CD14-positive monocyte (primary cell): ENCODE measurements around the gene PPP1R1B. TPM values are rescaled to one million over a fixed set of nuclear protein-coding genes. Genes with fewer than 3 reads are reported as not detected.
A peak's percentile ranks its signal among the peaks of the same experiment; 100 is the strongest.

Experiments used
- DNase-seq, 3 donors: peaks; one replicate each; pipeline ENCODE4 v3.0.0-alpha.2; 2011 to 2022
- H2AFZ ChIP-seq: 2 replicates; pipeline ENCODE4 v1.6.0; 2012; ENCODE audit warnings: mild to moderate bottlenecking, low read depth, low read length, inconsistent platforms; ENCODE audit not compliant: insufficient read depth, poor library complexity, severe bottlenecking
- H3K27ac ChIP-seq, 2 donors: 1 replicate in 1 of 2; 2 replicates in 1 of 2; pipeline ENCODE4 v1.5.1; 2012 to 2013; ENCODE audit warnings: low read length in 2 of 2, control low read depth in 1 of 2, inconsistent platforms in 1 of 2, low read depth in 1 of 2, mild to moderate bottlenecking in 1 of 2
- H3K27me3 ChIP-seq, 2 donors: one replicate each; pipeline versions ENCODE4 v1.6.0 to v1.6.1; 2011 to 2013; ENCODE audit warnings: low read length in 2 of 2; ENCODE audit not compliant: control insufficient read depth in 2 of 2, insufficient read depth in 2 of 2
- H3K36me3 ChIP-seq, 2 donors: replicated peaks in 1 of 2; 1 replicate in 1 of 2; 2 replicates in 1 of 2; pipeline versions ENCODE4 v1.5.1 to v1.6.1; 2012 to 2013; ENCODE audit warnings: low read length in 2 of 2, control low read depth in 1 of 2, inconsistent platforms in 1 of 2, mild to moderate bottlenecking in 1 of 2; ENCODE audit not compliant: insufficient read depth in 2 of 2, control insufficient read depth in 1 of 2
- H3K4me1 ChIP-seq, 2 donors: 1 replicate in 1 of 2; 2 replicates in 1 of 2; pipeline versions ENCODE4 v1.5.1 to v1.6.1; 2012 to 2013; ENCODE audit warnings: low read length in 2 of 2, control low read depth in 1 of 2, inconsistent platforms in 1 of 2, mild to moderate bottlenecking in 1 of 2, moderate library complexity in 1 of 2; ENCODE audit not compliant: insufficient read depth in 2 of 2, control insufficient read depth in 1 of 2
- H3K4me2 ChIP-seq: replicated peaks from 2 replicates; pipeline ENCODE3; 2012; ENCODE audit warnings: low read length, moderate library complexity, mild to moderate bottlenecking; ENCODE audit not compliant: poor library complexity, severe bottlenecking; ENCODE audit errors: extremely low read depth
- H3K4me3 ChIP-seq, 3 experiments: fragments of 200-600 bp in 1 of 3; sonication (generic) in 1 of 3; replicated peaks in 1 of 3; 1 replicate in 2 of 3; 2 replicates in 1 of 3; pipeline ENCODE4 v1.5.1; 2011 to 2013; ENCODE audit warnings: low read length in 3 of 3, mild to moderate bottlenecking in 3 of 3, control low read depth in 2 of 3, low read depth in 2 of 3, inconsistent platforms in 1 of 3, moderate library complexity in 1 of 3
- H3K79me2 ChIP-seq: 2 replicates; pipeline ENCODE4 v1.6.0; 2012; ENCODE audit warnings: mild to moderate bottlenecking, control low read depth, inconsistent platforms, low read length, moderate library complexity; ENCODE audit not compliant: insufficient read depth
- H3K9ac ChIP-seq: 2 replicates; pipeline ENCODE4 v1.6.0; 2017; ENCODE audit warnings: low read length, mild to moderate bottlenecking; ENCODE audit not compliant: insufficient read depth, poor library complexity, severe bottlenecking
- H3K9me3 ChIP-seq, 2 donors: replicated peaks in 1 of 2; 1 replicate in 1 of 2; 2 replicates in 1 of 2; pipeline versions ENCODE4 v1.5.1 to v1.6.1; 2012 to 2013; ENCODE audit warnings: low read length in 2 of 2, control low read depth in 1 of 2; ENCODE audit not compliant: control insufficient read depth in 1 of 2, insufficient read depth in 1 of 2
- H4K20me1 ChIP-seq: 2 replicates; pipeline ENCODE4 v1.6.0; 2012; ENCODE audit warnings: mild to moderate bottlenecking, low read length, control low read depth, moderate library complexity; ENCODE audit not compliant: insufficient read depth
- H3K27ac Mint-ChIP-seq, 7 donors: one replicate each; pipeline ENCODE4 v1.8.0; 2020; ENCODE audit warnings: mild to moderate bottlenecking in 7 of 7, mixed read lengths in 7 of 7, moderate library complexity in 6 of 7, inconsistent platforms in 2 of 7
- H3K27me3 Mint-ChIP-seq, 3 donors: one replicate each; pipeline ENCODE4 v1.8.0; 2021 to 2022; ENCODE audit warnings: low read depth in 3 of 3, mild to moderate bottlenecking in 3 of 3, mixed read lengths in 3 of 3, moderate library complexity in 3 of 3, inconsistent platforms in 1 of 3
- H3K36me3 Mint-ChIP-seq, 2 donors: one replicate each; pipeline ENCODE4 v1.8.0; 2020; ENCODE audit warnings: mixed read lengths in 2 of 2, inconsistent platforms in 1 of 2, mild to moderate bottlenecking in 1 of 2
- H3K4me1 Mint-ChIP-seq: one replicate; pipeline ENCODE4 v1.8.0; 2020; ENCODE audit warnings: mild to moderate bottlenecking, mixed read lengths
- H3K4me3 Mint-ChIP-seq, 2 donors: one replicate each; pipeline ENCODE4 v1.8.0; 2020; ENCODE audit warnings: mild to moderate bottlenecking in 2 of 2, mixed read lengths in 2 of 2, moderate library complexity in 1 of 2
- H3K9me3 Mint-ChIP-seq, 7 donors: one replicate each; pipeline ENCODE4 v1.8.0; 2020 to 2022; ENCODE audit warnings: mixed read lengths in 7 of 7, mild to moderate bottlenecking in 6 of 7, moderate library complexity in 6 of 7, inconsistent platforms in 2 of 7
- WGBS: methylation state at CpG from one replicate; pipeline ENCODE4 v1.1.5; 2013; ENCODE audit warnings: missing lambda C conversion rate; ENCODE audit not compliant: insufficient coverage; 5-methylcytosine and 5-hydroxymethylcytosine counted together
- intact Hi-C, 2 donors: fragments of 100-400 bp; cut with micrococcal nuclease; formaldehyde crosslinking; loops; one replicate each; pipeline versions ENCODE4 v1.15.0 to v1.15.1; 2023
- polyA plus RNA-seq, 3 donors: library from polyadenylated mRNA; depleted of rRNA in 1 of 3; unstranded in 2 of 3; stranded (reverse) in 1 of 3; fragments of 300-500 nt in 2 of 3; fragments of >200 nt in 1 of 3; fragmentation: Illumina TruSeq in 2 of 3; gene quantifications; 1 replicate in 2 of 3; 2 replicates in 1 of 3; pipeline ENCODE4 v1.2.3, GENCODE V29; 2012 to 2021
- TF ChIP-seq, protein P1 (sequence below): fragments of 200-600 bp; IDR thresholded peaks from one replicate; pipeline ENCODE4 v1.8.0; 2022; ENCODE audit warnings: antibody characterized with exemption, mild to moderate bottlenecking

The PPP1R1B gene
- polyA plus RNA-seq, 3 donors = 0.05 TPM; not detected in 2

DNA sequence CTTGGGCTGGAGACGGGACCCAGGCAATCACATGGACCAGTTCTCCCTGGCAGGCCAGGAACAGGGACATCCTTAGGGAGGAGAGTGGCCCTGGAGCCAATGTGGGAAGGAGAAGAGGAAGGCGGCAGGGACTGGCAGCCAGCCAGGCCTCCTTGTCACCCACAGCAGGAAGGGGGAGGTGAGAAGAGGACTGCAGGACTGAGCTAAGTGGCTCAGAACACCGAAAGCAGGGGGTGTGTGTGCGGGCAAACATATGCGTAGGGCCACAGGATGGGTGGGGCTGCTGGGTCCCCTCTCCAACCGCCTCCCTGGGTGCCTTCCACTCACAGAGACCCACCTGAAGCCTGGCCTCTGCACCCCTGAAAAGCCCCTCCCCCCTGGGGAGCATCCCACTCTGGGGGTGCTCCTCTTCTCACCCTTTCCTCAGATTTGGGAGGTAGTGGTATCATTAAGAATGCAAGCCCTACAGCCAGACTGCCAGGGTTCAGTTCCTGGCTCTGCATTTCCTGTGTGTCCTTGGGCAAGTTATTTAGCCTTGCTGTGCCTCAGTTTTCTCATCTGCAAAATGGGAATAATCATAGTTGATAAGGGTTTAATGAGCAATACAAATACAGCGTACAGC is 49.6 kb downstream of the PPP1R1B start:
- H3K4me1 ChIP-seq = peaks cover 11 to 14% of the 10 kb centered on the region in 2 donors
- peaks cover 0 to 3% of the 10 kb centered on the region in 2 donors for H3K36me3 ChIP-seq
- DNase-seq = no peak
- Mint-ChIP-seq H3K4me1 (peaks cover 30% of the 10 kb centered on the region), H3K36me3 (peaks cover 29 to 32% of the 10 kb centered on the region in 2 donors), H3K27ac (peak overlapping the region in 1 of 7 donors; percentile 51), H3K27me3 (peaks cover 7 to 18% (median 16%) of the 10 kb centered on the region in 3 donors), H3K9me3 (peaks cover 0 to 2% (median 0%) of the 10 kb centered on the region in 7 donors), H3K4me3 (no peak overlapping the region)
- no peak overlapping the region for H3K27ac ChIP-seq
- no peaks in the 10 kb centered on the region for H3K79me2 ChIP-seq
- 22% methylated on average over 3 of the region's 7 CpGs for WGBS
- TF ChIP-seq, protein P1, sequence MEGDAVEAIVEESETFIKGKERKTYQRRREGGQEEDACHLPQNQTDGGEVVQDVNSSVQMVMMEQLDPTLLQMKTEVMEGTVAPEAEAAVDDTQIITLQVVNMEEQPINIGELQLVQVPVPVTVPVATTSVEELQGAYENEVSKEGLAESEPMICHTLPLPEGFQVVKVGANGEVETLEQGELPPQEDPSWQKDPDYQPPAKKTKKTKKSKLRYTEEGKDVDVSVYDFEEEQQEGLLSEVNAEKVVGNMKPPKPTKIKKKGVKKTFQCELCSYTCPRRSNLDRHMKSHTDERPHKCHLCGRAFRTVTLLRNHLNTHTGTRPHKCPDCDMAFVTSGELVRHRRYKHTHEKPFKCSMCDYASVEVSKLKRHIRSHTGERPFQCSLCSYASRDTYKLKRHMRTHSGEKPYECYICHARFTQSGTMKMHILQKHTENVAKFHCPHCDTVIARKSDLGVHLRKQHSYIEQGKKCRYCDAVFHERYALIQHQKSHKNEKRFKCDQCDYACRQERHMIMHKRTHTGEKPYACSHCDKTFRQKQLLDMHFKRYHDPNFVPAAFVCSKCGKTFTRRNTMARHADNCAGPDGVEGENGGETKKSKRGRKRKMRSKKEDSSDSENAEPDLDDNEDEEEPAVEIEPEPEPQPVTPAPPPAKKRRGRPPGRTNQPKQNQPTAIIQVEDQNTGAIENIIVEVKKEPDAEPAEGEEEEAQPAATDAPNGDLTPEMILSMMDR = no peak
- no peak overlapping the region for H3K4me2 ChIP-seq
- no peak overlapping the region for H2AFZ ChIP-seq
- no peak overlapping the region for H3K9ac ChIP-seq
- H3K4me3 ChIP-seq = no peak overlapping the region
- intact Hi-C loops = no loop called here
- H4K20me1 ChIP-seq = no peaks in the 10 kb centered on the region
- peaks cover 0 to 4% of the 10 kb centered on the region in 2 donors for H3K27me3 ChIP-seq
- H3K9me3 ChIP-seq = no peaks in the 10 kb centered on the region

DNA sequence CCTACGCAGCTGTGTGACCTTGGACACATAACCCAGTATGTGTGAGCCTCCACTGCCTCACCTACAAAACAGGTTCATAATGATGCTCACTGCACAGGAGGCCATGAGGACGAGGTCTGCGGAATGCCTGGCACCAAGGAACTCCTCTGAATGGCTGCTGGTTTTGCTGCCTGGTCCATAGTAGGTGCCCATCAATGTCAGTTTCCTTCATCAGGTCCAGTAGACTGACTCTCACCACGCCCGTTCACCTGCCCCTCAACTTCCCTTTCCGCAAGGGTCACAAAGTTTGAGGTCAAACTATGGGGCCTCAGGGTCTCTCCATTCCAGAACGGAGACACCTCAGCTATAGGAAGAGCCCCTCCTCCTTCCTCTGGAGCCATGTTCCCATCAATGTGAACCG is 50.3 kb downstream of the PPP1R1B start:
- no peak overlapping the region for H2AFZ ChIP-seq
- no peak overlapping the region for H3K4me3 ChIP-seq
- Mint-ChIP-seq H3K4me3 (no peak overlapping the region), H3K27ac (no peak overlapping the region), H3K36me3 (peaks cover 31 to 32% of the 10 kb centered on the region in 2 donors), H3K27me3 (peaks cover 1 to 13% (median 10%) of the 10 kb centered on the region in 3 donors), H3K4me1 (peaks cover 26% of the 10 kb centered on the region), H3K9me3 (peaks cover 0 to 2% (median 0%) of the 10 kb centered on the region in 7 donors)
- peaks cover 0 to 3% of the 10 kb centered on the region in 2 donors for H3K36me3 ChIP-seq
- TF ChIP-seq, protein P1 = no peak
- no peaks in the 10 kb centered on the region for H3K27me3 ChIP-seq
- no peak overlapping the region for H3K27ac ChIP-seq
- H3K4me2 ChIP-seq = no peak overlapping the region
- H3K79me2 ChIP-seq = no peaks in the 10 kb centered on the region
- intact Hi-C loops = no loop called here
- H4K20me1 ChIP-seq = no peaks in the 10 kb centered on the region
- H3K9ac ChIP-seq = no peak overlapping the region
- H3K4me1 ChIP-seq = peaks cover 11 to 14% of the 10 kb centered on the region in 2 donors
- no peaks in the 10 kb centered on the region for H3K9me3 ChIP-seq
- DNase-seq = no peak
- 79% methylated on average over 6 of the region's 8 CpGs for WGBS
